ENCODE measurements around the gene TSHR.
A peak's percentile ranks its signal among the peaks of the same experiment; 100 is the strongest.
"Not testable (repeated sequence)": the region's sequence is repeated elsewhere in the genome, so short reads cannot be mapped to it uniquely, and the experiment has no call there.

TSHR gene

DNA sequence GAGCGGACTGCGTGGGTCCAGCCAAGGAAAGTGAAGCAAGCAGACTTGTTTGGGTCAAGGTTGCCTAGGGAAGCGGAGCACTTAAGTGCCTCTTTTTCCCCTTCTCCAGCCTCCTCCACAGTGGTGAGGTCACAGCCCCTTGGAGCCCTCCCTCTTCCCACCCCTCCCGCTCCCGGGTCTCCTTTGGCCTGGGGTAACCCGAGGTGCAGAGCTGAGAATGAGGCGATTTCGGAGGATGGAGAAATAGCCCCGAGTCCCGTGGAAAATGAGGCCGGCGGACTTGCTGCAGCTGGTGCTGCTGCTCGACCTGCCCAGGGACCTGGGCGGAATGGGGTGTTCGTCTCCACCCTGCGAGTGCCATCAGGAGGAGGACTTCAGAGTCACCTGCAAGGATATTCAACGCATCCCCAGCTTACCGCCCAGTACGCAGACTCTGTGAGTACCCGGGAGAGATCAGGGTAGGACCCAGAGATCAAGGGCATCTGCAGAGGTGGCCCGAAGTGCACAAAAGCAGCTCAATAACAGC lies at the start of gene TSHR:
Gene TSHR, plus strand, starts transcription at position 206 of the 526 bp plus-strand sequence. Its CDS starts 60 bp downstream, at position 266.
- no peak for DNase-seq (ENCODE audit: low spot score)

DNA sequence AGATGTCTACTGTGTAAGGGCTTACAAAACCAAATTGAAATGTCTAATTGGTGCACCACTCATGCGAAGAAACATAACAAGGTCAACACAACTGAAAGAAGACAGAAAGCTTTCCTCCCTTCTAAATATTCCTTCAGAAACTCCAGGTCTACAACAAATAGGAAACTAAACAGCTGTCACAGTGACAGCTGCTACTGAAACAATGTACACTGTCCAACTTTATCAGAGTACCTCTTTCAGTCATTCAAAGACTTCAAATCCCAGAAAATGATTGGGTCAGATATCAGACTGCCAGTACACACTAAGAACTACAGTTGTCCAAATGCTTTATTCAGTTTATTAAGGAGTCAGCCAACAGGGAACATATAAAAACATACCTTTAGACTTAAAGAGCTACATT lies 49.1 kb upstream of the TSHR start:
- no peak for DNase-seq (ENCODE audit: low spot score)

DNA sequence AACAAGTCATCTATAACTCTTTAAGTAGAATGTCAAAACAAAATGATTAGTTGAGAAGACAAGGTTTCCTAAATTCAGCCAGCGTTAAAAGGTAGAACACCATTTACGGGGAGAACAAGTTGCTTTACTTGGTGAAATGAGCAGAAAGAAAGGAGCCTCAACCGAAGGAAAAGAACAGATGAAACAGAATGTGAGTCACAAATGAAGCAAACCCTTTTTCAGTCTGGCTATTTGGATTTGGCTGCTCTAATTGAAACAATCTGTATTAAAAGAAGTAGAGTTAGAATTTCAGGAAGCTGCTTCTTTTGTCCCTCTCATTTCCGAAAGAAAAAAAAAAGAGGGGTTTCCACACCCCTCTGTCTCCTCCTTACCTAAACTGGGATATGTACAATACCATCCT lies 48.5 kb upstream of the TSHR start:
- DNase-seq (ENCODE audit: low spot score) = no peak

DNA sequence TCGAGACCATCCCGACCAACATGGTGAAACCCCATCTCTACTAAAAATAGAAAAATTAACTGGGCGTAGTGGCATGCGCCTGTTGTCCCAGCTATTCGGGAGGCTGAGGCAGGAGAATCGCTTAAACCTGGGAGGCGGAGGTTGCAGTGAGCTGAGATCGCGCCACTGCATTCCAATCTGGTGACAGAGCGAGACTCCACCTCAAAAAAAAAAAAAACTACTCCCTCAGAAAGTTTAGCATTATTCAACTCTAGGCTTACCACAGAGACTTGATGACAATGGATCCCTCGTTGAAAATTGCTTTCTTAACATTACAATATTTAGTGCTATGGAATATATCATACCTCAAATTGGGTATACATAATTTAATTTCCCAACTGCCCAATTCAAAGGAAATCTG lies 43.4 kb upstream of the TSHR start:
- not testable (repeated sequence) for DNase-seq (ENCODE audit: low spot score)

DNA sequence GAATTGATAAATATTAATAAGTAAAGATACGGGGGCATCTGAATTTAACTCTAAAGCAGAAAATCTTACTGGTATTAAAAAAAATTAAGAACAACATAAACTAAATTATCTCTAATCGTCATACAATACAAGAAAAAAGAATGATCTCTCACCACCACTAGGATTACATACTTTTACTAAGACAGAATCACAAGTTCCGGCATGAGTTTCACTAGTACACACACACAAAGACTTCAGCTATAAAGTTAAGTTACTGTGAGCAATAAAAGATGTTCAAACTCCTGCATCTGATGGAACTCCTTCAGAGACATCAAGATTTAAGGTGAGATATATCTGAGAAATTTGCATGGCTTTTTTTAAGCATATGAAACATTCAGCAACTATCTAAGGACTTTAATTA lies 35.8 kb upstream of the TSHR start:
- no peak for DNase-seq (ENCODE audit: low spot score)

DNA sequence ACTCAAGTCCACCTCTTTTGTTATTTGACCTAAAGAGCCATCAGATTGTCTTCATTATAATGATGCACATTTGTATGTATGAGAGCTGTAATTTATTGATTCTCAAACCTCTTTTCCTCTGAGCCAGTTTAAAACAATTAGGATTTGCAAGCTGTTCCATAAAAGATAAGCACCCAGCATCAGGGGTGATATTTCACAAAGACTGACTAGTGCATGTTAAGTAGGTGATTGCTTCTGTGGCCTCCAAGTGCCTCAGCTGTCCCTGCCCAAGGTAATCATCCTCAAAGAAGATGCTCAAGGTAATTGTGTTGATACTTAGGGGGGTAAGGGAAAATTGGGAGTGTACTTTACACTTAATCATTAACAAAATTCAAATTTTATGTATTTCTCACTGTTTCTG lies 32.1 kb upstream of the TSHR start:
- DNase-seq (ENCODE audit: low spot score) = no peak

DNA sequence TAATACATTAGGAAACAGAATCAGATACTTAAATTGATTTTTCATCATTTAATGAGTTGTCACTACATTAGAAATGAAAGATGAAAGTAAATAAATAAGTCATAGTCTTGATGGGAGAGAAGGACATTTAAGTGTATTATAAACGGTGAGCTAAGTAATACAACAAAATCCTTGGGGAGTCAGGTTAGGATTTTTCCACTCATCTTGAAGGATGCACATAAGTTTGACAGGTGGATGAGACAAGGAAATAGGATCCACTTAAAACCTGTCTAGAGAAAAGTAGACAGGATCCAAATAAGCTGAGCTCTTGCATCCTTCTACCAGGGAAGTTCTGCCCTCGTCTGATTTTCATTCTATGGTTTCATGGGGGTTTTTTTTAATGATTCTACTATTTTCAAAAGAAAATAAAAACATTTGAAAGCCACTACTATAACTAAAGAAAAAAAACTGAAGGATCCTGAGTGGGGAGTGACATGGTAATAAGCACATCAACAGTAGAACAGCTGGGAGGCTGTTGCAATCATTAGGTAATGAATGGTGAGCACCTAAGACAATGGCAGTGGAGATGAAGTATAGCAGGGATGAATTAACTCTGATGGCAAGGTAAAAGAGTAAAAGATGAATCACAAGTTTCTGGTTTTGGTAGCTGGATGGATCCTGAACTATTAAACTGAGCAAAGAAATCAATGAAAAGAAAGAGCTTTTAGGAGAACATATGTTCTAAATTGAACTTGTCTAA lies 30.9 kb upstream of the TSHR start:
- DNase-seq (ENCODE audit: low spot score) = no peak

DNA sequence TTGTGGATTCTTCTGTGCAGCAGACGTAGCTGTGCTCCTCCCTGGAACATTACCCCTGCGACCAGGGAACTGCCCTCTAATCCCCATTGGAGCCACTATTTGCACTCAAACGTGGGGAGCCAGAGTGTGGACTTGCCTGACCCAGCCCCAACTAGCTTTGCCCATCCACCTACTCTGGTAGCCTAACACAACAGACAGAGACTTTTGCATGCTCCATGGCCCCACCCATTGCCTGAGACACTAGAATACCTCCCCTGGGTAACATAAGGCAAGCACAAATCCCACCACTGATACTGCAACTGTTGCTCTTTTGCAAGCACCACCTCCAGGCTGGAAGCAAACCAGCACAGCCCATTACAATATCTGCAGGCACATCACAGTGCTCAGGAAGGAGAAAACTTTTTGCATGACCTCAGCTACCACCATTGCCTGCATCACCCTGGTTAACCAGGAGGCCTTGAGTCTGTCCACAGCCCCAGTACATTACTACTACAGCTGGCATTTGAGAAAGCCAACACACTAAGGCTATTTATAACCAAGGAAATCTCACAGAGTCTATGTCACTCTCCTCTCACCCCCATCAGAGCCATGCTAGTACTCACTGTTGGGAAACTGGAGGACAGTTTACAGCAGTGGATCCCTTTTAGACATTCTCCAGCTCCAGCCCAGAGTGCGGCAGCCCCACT lies 28.9 kb upstream of the TSHR start:
- no peak for DNase-seq (ENCODE audit: low spot score)

DNA sequence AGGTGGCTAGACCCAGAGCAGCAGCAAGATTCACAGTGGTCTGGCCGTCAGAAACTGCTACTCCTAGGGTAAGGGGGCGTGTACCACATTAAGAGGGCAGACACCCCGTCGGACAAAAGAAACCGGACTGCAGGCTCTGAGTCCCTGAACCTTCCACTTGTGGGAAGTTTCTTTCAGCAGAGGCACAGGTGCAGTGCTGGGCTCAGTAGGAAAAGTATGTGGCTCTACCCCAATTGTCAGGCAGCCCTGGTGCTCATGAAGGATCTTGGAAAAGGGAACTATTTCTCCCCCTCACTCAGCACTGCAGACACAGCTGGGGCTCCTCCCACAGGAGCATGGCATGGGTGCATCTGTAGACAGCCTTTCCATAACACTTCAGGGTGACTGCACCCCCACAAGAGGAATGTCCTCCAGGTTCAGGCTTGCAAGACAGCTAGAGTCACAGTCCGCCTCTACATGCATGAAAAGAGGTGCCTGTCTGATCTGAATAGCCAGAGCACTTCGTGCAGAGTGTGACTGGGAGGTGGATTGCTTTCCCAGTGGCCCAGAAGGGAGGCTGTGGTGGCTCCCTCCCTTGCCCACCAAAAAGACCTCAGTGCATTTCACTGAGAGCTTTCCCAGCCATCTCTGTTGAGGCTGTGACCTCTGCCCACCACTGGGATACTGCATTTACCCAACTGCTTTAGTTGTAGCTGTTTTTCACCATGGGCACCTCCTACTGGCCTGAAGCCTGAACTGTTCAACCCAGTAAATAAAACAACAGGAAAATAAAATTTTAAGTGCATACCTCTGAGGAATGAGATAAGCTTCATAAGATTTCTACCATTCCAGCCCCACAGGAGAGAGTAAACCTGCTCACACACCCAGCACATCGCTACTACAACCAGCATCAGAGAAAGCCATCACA lies 28.1 kb upstream of the TSHR start:
- DNase-seq (ENCODE audit: low spot score) = no peak

DNA sequence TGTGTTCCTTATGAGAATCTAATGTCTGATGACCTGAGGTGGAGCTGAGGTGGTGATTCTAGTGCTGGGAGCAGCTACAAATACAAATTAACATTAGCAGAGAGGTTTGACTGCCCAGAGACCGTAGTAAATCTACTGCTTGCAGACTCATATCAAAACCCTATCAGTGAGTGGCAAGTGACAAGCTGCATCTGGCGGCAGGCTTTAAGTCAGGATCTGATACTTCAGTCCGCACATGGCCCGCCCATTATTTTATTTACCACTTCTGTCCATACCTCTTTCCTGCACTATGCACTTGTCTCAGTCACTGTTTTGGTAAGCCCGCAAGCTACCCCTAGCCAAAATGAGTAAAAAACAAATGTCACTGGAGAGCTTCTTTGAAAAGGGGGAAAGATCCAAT lies 25.3 kb upstream of the TSHR start:
- DNase-seq (ENCODE audit: low spot score) = no peak

DNA sequence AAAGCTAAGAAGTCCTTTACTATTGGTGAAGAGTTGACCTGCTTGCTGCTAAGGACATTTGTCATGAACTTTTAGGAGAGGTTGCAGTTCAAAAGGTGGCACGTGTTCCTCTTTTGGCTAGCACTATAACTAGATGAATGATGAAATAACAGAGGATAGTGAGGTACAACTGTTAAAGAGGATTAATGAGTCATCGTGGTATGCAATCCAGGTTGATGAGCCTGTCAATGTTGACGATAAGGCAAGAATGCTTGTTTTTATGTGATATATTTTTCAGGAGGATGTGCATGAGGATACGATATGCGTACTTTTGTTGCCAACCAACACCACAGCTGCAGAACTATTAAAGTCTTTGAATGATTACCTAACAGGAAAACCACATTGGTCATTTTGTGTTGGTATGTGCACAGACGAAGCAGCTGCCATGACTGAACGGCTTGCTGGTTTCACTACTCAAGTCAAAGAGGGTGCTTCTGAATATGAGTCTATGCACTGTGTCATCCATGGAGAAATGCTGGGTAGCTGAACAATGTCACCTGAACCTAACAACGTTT lies 24.5 kb upstream of the TSHR start:
- no peak for DNase-seq (ENCODE audit: low spot score)

DNA sequence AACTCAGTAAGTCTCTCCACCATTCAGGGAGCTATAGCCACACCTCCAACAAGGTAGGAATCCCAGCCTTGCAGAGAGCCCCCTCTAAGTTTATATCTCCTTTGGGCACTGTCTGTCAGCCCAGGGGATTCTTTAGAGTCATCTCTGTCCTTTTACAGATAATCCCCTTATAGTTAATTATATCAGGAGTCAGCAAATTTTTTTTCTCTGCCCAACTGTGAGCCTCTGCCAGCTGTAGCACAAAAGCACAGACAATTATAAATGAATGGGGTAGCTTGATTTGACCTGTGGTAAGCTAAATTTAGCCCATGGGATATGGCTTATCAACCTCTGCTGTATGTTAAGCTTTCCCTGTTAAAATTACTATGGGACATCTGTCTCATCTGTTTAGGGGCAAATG lies 22.1 kb upstream of the TSHR start:
- DNase-seq (ENCODE audit: low spot score) = no peak

DNA sequence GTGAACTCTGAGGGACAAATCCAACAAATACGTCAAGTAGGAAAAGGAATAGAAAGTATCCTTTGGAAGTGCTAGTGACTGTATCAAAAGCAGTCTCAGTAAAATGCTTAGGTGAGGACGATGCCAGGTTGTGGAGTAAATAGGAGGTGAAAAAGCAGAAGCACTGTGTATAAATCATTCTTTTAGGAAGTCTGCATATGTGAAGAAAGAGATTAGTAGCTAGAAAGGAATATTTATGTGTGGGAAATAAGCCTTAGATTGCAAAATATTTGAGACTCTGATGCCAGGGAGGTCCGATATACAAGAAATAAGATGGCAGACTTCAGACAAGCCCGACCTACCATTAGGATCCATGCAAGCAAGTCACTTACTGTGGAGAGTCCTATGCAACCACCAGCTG lies 21.7 kb upstream of the TSHR start:
- no peak for DNase-seq (ENCODE audit: low spot score)

DNA sequence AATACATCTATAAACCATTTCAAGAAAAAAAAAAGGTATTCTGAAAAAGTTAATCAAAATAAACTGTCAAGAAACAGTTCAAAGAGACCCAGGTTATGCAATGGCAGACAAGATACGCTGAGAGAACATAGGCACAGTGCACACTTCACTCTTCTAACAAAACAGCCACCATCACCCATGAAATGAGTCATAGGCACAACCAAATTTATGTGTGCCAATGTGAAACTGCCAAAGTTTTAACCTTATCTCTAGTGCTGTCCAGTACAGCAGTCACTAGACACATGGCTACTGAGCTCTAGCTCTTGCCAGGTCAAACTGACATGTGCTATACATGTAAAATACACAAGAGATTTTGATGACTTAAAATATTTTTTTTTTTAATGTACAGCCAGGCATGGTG lies 15.3 kb upstream of the TSHR start:
- DNase-seq (ENCODE audit: low spot score) = no peak

DNA sequence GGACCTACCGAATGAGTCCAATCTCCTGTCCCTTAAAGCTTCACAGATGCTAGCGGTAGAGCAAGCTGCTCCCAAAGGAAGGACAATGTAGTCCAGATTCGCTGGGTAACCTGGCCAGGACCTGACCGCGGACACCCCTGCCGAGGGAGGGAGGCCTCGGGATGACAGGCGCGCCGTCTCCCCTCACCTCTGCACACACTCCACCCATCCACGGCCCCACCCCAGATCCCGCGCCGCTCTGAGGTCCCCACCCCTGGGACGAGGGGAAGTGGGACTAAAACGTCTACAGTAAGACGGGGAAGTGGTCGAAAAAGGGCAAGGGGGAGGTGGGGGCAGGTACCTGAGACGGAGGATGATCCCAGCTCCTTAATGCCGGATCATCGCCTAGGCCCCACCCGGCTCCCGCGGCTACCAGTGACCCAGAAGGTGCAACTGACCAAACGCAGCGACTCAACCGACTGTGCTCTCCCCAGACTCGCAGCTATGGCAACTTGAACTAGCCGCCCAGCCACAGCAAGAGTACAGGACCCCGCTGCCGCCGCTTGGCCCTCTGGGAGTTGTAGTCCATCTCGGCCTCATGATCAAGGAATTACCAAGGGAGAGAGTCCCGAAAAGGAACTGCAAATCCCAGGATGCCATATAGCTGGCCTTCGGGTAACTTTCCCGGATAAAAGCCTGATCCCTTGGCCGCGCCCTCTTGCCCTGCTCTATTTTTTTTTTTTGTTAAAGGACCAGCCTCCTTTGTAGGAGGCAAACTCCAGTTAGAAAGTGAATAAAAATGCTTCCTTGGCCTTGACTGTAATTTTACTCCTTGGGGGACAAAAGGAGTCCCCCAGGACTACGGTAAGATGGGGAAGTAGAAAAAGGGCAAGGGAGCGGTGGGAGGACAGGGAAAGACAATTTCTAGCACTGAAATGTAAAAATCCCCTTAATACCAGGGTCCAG lies 13.9 kb upstream of the TSHR start, which contains the start of gene CEP128:
Gene CEP128, minus strand, starts transcription at position 498 of the 945 bp plus-strand sequence.
- peak; percentile 96 for DNase-seq (ENCODE audit: low spot score)

DNA sequence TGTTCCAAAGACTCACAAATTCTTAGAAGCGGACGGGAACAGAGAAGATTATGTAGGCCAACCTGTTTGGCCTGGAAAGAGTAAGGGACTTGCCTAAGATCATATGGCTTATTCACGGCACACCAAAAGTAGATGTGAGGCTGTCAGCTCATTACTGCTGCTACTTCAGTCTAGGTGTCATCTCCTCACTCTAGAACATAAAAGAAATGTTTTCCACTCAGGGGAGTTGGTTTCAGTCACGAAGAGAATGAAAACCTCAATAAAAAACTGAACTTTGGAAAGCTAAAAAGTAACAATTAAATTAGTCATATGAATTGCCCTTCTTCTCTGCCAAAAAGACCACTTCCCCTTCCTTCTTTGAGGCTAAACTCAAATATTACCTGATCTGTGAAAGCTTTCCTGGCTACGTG lies 13.2 kb upstream of the TSHR start:
- DNase-seq (ENCODE audit: low spot score) = no peak

DNA sequence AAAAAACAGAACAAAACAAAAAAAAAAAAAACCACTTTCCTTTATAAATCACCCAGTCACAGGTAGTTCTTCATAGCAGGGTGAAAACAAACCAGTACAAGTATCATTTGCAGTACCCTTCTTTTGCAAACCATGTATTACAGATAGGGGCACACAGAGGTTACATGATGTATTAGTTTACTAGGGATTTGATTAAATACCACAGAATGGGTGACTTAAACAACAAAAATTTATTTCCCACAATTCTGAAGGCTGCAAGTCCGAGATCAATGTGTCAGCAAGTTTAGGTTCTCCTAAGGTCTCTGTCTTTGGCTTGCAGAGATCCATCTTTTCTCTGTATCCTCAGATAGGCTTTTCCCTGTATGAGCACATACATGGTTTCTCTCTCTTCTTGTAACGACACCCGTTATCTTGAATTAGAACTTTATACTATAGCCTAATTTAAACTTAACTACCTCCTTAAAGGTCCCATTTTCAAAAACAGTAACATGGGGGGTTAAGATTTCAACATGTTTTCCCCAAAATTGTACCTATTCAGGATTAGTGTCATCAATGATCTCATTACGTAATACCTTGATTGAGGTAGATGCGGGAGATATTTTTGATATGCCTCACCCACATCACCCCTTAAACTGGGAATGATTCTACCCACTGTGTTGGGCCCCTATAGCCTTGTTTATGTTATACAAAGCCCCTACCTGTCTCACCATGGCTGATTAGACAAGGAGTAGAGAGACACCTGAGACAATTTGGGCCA lies 10.4 kb upstream of the TSHR start:
- DNase-seq (ENCODE audit: low spot score) = no peak

DNA sequence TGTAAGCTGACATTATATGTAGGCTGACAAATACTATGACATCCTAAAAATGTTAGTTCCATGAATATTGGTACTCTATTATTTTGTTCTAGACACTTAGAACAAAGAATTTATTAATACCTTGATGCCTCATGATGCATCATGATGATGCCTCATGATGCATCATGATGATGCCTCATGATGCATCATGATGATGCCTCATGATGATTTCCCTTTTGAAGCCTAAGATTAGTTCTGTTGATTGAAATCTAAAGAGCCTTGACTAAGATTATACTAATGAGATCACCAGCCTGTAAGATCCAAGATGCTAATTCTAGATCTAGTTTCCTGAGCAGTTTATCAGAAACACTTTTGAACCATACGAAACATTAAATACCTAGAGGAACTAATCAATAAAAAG lies 9.2 kb upstream of the TSHR start:
- DNase-seq (ENCODE audit: low spot score) = no peak

DNA sequence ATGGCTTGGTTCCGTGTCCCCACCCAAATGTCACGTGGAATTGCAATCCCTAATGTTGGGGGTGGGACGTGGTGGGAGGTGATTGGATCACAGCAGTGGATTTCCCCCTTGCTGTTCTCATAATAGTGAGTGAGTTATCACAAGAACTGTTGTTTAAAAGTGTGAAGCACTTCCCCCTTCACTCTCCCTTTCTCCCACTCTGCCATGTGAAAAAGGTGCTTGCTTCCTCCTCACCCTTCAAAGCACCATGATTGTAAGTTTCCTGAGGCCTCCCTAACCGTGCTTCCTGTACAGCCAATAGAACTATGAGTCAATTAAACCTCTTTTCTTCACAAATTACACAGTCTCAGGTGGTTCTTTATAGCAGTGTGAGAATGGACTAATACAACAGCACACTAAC lies 8.6 kb upstream of the TSHR start:
- DNase-seq (ENCODE audit: low spot score) = no peak

DNA sequence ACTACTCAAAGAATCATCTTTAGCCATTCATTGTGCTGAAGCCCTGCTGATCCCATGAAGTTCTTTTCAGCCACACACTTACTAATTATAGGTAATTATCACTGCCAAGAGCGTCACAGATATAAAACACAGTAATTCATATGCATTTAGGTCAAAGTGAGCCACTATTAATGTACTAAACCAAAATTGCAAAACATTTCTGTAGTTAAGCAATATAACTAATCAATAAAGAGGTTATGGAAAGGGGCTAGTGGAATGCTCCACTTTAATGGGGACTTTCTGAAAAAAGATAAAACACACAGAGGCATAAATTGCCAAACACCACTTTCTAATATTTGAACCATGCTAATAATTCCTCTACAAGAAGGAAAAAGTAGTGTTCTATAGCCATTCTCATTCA lies 7.1 kb upstream of the TSHR start:
- DNase-seq (ENCODE audit: low spot score) = no peak
